HG02798 (cell line): Measurements from ENCODE around the gene PLA2G5.

Source experiments
- ATAC-seq: cut with Tn5 transposase; IDR thresholded peaks from one replicate; pipeline ENCODE4 v1.9.1; 2021; ENCODE audit warnings: mild to moderate bottlenecking; ENCODE audit not compliant: unreplicated experiment, poor library complexity

Gene PLA2G5

DNA sequence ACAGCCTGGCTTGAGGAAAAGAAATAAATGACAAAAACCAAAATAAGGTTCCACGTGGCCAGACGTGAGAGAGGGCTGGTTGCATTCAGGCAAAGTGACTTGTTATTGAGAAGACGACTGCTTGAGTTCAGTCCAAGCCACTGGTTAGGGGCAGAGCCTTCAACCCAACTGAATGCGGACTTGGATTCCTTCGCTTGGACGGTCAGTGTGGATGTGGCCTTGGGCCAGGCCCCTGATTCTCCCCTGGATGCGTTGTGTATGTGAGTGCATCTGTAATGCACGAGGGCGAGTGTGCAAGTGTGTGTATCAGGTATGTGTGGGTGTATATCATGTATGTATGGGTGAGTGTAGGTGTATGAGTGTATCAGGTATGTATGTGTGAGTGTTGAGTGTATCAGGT is 71.0 kb downstream of the PLA2G5 start:
- ATAC-seq: no peak

- no peak for ATAC-seq
Observed at GRCh38 chr1:20141466-20141865, 71.5 kb downstream of the PLA2G5 start.
